22Rv1 (cell line): ENCODE results near the gene GMDS.

Experiments
- H3K27ac ChIP-seq: fragments of 450-650 bp; 2 replicates; pipeline ENCODE4 v1.5.1; 2017
- CTCF ChIP-seq: fragments of 450-650 bp; IDR thresholded peaks from 2 replicates; pipeline ENCODE4 v1.5.1; 2017; ENCODE audit warnings: mild to moderate bottlenecking
- ZFX ChIP-seq: fragments of 450-650 bp; IDR thresholded peaks from 2 replicates; pipeline ENCODE4 v1.6.1; 2017; ENCODE audit warnings: antibody characterized with exemption, borderline replicate concordance

Gene GMDS

GRCh38 chr6:1619098-1619672 lies 626.2 kb downstream of the GMDS start:
- no peak overlapping the region for H3K27ac ChIP-seq
- TF ChIP-seq ZFX = no peak

GRCh38 chr6:1618311-1619097 lies 626.9 kb downstream of the GMDS start:
- no peak overlapping the region for H3K27ac ChIP-seq
- TF ChIP-seq ZFX (no peak), CTCF (no peak)

GRCh38 chr6:1617466-1618310 lies 627.7 kb downstream of the GMDS start:
- TF ChIP-seq CTCF (no peak), ZFX (no peak)
- H3K27ac ChIP-seq = no peak overlapping the region

- H3K27ac ChIP-seq = no peak overlapping the region
- TF ChIP-seq CTCF (no peak), ZFX (no peak)
These were observed 628.5 kb downstream of the GMDS start for GRCh38 chr6:1616701-1617463.

GRCh38 chr6:1615853-1616420 lies 629.5 kb downstream of the GMDS start:
- no peak overlapping the region for H3K27ac ChIP-seq
- TF ChIP-seq CTCF (no peak), ZFX (no peak)

GRCh38 chr6:1615151-1615852 lies 630.1 kb downstream of the GMDS start:
- TF ChIP-seq ZFX (no peak), CTCF (no peak)
- no peak overlapping the region for H3K27ac ChIP-seq
